Stimulated activated CD4-positive, alpha-beta T cell treated with anti-CD3 and anti-CD28 coated beads, Interleukin-1b, Interleukin-23, amount 100 ng/mL, for 4 hours (primary cell): Measurements from ENCODE around the gene SMARCA5.
"Not testable (repeated sequence)": the region's sequence is repeated elsewhere in the genome, so short reads cannot be mapped to it uniquely, and the experiment has no call there.

ENCODE experiments used
- DNase-seq, 2 donors: peaks; one replicate each; pipeline ENCODE4 v3.0.0-alpha.2; 2020; ENCODE audit warnings: low read depth in 2 of 2

Gene SMARCA5

DNA sequence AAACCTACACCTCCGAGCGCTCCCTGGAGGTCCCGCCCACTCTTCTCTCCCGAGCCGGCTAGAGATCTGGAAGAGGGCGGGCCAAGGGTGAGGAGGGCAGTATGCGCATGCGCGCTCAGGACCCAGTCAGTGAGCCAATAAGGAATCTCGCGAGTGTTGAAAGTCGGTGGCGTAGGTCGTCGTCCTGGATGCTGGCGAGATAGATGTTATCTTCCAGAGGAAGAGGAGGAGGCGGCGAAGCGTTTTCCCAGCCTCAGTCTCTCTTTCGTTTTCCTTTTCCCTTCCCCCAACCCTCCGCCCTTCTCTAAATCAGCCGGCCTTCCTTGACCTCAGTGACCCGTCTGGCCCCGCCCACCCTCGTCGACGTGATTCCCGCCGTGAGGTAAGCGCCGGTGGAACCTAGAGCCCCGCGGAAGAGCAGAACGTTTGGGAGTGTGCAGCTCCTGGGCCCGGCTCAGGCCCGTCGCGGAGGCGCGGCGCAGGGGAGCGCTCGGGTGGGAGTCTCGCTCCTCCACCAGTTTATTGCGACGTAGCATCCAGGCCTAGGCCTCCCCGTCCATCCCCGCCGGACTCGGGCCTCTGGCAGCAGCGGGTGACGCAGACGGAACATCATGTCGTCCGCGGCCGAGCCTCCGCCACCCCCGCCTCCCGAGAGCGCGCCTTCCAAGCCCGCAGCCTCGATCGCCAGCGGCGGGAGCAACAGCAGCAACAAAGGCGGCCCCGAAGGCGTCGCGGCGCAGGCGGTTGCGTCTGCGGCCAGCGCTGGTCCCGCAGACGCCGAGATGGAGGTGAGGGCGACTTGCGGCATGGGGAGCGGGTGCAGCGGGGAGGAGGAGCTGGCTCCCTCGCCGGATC is at the start of gene SMARCA5:
TSS of gene SMARCA5 (plus strand) at position 389 of the 855 bp plus-strand sequence. CDS start at position 612, 223 bp downstream.
- peak; percentile 88 to 90 for DNase-seq

- DNase-seq: no peak
These were observed 40.0 kb upstream of the SMARCA5 start for GRCh38 chr4:143473334-143474126.

GRCh38 chr4:143477487-143477886 is 36.0 kb upstream of the SMARCA5 start:
- DNase-seq: no peak

GRCh38 chr4:143481361-143481760 is 32.1 kb upstream of the SMARCA5 start:
- no peak for DNase-seq

DNA sequence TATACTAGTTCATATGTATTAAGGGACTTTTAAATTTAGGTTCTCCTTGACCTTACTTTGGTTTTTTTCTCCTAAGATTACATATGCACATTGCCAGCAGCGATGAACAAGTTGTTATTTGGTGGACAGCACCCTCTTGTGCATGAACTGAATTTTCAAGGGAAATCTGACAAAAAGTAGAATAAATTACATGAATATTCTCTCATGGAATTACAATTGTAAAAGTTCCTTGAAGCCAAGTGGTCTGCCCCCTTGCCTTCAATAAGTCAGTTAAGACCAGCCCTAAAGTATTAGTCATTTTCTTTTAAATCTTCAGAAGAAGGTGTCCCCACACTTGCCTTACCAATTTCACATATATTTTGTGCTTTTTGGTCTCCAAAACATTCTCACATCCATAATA is 30.7 kb upstream of the SMARCA5 start:
- DNase-seq: no peak

GRCh38 chr4:143486314-143486713 is 27.2 kb upstream of the SMARCA5 start:
- no peak for DNase-seq

GRCh38 chr4:143488687-143489086 is 24.8 kb upstream of the SMARCA5 start:
- no peak for DNase-seq

DNA sequence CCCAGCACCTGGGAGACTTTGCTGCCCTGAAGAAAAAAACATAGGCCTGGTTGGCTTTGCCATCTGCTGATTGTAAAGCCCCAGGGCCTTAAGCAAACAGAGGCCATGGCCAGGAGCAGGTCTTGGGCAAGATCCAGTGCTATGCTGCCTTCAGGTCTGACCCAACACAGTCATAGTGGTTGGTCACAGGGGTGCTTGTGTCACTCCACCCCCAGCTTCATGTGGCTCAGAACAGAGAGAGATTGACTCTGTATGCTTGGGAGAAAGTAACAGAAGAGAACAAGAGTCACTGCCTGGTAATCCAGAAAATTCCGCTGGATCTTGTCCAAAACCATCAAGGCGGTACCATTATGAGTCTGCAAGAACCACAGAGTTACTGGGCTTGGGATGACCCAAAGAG is 24.4 kb upstream of the SMARCA5 start:
- no peak for DNase-seq

DNA sequence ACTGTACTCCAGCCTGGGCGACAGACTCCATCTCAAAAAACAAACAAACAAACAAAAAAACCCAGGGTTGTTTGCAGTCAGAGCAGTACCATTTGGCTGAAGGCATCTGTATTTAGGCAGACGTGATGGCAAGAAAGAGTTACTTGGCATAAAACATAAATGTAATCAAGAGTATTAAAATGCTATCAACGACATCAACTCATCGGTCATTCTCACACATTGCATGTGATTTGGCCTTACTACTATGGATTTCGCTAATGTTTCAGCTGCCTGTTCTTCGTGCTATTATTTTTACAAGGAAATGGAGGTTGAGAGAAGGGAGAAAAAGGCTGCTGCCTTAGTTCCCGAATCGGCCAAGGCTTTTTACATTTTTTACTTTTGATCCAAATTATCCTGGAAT is 15.5 kb upstream of the SMARCA5 start:
- DNase-seq: no peak

DNA sequence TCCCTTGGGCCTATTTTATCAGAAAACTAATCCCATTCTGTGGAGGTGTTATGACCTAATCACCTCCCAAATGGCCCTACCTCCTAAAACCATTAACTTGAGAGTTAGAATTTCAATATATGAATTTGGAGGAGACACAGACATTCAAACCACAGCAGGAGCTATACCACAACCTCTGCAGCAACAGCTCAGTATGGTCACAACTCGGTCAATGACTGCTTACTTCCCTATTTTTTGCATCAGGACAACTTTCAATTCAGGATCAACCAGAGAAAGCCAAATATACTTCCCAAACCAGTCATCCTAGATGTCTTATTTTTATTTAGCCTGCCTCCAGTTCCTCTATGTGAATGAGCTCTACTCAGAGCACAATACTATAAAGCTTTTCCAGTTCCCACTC is 11.3 kb upstream of the SMARCA5 start:
- DNase-seq: no peak

DNA sequence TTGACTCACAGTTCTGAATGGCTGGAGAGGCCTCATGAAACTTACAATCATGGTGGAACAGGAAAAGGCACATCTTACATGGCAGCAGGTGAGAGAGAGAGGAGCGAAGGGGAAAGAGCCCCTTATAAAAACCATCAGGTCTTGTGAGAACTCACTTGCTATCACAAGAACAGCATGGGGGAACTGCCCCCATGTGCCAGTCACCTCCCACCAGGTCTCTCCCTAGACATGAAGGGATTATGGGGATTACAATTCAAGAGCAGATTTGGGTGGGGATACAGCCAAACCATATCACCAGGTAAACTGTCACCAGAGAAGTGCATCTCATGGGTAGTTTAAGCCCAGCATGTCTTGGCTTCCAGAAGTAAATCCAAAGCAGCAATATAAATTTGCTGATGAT is 7.5 kb upstream of the SMARCA5 start:
- no peak for DNase-seq

GRCh38 chr4:143511906-143512305 is 1.6 kb upstream of the SMARCA5 start:
- no peak for DNase-seq

- DNase-seq: no peak
These were observed 556 bp upstream of the SMARCA5 start for GRCh38 chr4:143512978-143513313.

DNA sequence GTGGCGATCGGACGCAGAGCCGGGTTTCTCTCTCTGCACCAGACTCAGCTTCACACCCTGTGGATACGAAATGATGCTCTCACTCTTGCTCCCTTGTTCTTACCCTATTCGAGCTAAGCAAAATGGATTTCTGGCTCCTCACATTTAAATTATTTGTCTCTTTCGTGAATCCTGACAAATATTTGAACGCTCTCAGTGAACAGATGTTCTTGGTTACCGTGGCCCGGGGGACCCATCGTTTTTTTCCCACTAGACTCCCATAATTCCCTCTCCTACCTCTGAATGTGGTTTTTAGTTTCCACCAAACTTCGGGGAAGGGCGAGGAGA is 630 bp downstream of the SMARCA5 start:
- DNase-seq: no peak

GRCh38 chr4:143514497-143514896 is 995 bp downstream of the SMARCA5 start:
- DNase-seq: no peak

DNA sequence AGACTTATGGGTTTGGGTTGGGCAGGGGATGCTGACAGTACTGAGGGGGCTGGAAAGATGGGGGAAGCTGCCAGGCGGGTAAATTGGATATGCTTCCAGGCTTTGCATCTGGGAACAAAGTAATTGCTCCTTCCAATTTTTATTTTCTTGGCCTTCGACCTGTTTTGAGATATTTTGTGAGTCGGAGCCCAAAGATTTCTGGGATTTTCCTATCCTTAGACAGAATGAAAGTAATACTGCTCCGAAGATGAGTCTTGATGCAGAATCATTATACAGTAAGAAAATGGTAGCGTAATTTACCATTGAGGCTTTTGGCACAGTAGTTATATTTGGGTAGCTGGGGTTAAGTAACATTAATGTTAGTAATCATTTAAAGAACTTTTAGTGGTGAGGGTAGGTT is 1.4 kb downstream of the SMARCA5 start:
- no peak for DNase-seq

- no peak for DNase-seq
These were observed 2.4 kb downstream of the SMARCA5 start for GRCh38 chr4:143515905-143516304.

DNA sequence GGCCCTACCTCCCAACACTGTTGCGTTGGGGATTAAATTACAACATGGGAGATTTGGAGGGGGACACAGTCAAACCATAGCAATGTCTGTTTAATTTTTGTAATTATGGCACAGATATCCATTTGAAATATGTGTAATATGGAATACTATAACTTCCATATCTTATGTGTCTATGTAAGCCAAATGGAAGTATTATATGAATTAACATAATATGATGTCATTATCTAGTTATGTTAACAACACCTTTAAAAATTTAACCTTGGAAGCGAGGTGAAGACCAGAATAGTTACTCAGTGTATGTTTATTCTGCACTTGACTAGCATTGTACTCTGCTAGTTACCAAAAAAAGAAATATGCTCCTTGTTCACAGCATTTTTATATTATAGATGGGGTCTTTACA is 4.3 kb downstream of the SMARCA5 start:
- no peak for DNase-seq

DNA sequence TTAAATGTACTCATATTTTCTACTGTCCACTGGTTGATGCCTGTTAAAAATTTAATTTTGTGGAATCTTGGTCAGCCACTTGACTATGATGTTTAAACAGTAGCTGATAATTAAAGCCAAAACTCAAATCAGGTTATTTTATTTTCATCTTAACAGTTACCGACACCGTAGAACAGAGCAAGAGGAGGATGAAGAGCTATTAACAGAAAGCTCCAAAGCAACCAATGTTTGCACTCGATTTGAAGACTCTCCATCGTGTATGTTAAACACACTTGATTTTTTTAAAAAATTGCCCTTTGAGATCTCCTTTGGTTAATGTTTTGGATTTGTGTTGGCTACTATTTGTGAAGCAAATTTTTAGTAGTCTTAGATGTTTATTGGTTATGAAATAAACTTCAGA is 10.7 kb downstream of the SMARCA5 start:
- DNase-seq: no peak

DNA sequence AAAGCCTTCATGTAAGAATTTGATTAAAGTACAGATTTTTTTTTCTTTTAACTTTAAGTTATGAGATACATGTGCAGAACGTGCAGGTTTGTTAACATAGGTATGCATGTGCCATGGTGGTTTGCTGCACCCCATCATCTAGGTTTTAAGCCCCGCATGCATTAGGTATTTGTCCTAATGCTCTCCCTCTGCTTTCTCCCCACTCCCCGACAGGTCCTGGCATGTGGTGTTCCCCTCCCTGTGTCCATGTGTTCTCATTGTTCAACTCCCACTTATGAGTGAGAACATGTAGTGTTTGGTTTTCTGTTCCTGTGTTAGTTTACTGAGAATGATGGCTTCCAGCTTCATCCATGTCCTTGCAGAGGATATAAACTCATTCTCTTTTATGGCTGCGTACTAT is 14.5 kb downstream of the SMARCA5 start:
- DNase-seq: not testable (repeated sequence)

DNA sequence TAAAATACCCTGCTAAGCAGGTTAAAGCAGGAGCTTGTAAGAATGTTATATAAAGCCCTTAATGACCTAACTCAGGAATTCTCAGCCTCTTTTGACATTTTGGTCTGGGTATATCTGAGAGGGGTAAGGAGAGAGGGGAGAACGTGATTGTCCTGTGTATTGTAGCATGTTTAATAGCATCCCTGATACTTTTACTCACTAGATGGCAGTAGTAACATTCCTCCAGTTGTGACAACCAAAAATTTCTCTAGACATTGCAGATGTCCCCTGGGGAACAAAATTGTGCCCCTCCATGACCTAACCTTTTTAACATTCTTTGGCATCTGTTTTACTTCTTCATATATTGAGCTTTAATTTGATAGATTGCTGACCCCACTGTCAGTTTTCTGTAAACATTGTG is 17.9 kb downstream of the SMARCA5 start:
- no peak for DNase-seq

- no peak for DNase-seq
These were observed 18.4 kb downstream of the SMARCA5 start for GRCh38 chr4:143531788-143532491.
